Right cardiac atrium (tissue), 5 donors: Measurements from ENCODE around the gene ACE2. TPM values are rescaled to one million over a fixed set of nuclear protein-coding genes. Genes with fewer than 3 reads are reported as not detected.

ENCODE experiments used
- ATAC-seq, 2 donors: fragments of 200-7000 bp; cut with Tn5 transposase; one replicate each; pipeline versions ENCODE4 v1.8.0 to v1.9.1; 2020; ENCODE audit warnings: moderate library complexity in 2 of 2, mild to moderate bottlenecking in 1 of 2
- DNase-seq, 3 donors: peaks; one replicate each; pipeline ENCODE4 v3.0.0-alpha.2; 2020
- H3K27ac ChIP-seq: one replicate; pipeline ENCODE4 v1.5.1; 2013; ENCODE audit warnings: mild to moderate bottlenecking, low read length, control low read depth, moderate library complexity
- H3K27me3 ChIP-seq: one replicate; pipeline ENCODE4 v1.6.1; 2013; ENCODE audit not compliant: control insufficient read depth, insufficient read depth
- H3K4me1 ChIP-seq: one replicate; pipeline ENCODE4 v1.6.1; 2013; ENCODE audit warnings: low read length; ENCODE audit not compliant: control insufficient read depth, insufficient read depth
- H3K4me3 ChIP-seq: one replicate; pipeline ENCODE4 v1.5.1; 2013; ENCODE audit warnings: low read length, control low read depth
- H3K9me3 ChIP-seq: one replicate; pipeline ENCODE4 v1.6.1; 2013; ENCODE audit warnings: low read length; ENCODE audit not compliant: control insufficient read depth
- WGBS: extraction: QIAGEN DNeasy Blood & Tissue Kit; methylation state at CpG from one replicate; pipeline ENCODE4 v1.1.7; 2013; 5-methylcytosine and 5-hydroxymethylcytosine counted together
- intact Hi-C, 4 donors: fragments of 100-400 bp; cut with DNase I; formaldehyde crosslinking; loops; one replicate each; pipeline versions ENCODE4 v1.11.0 to v1.14.0; 2022 to 2023
- polyA plus RNA-seq: library from polyadenylated mRNA; stranded (reverse); fragments of 200-250 nt; gene quantifications from one replicate; pipeline ENCODE4 v1.2.3, GENCODE V29; 2013
- total RNA-seq, 4 donors: library from RNA; stranded (reverse); fragmentation: NEBNext Ultra II Directional; extraction: Animal tissue kit (Norgen Biotek cat#: 25700); gene quantifications; one replicate each; pipeline ENCODE4 v1.2.1, GENCODE V29; 2021
- donor health status: healthy with polysubstance abuse.
- donor health status: DM: no; HTN: yes; CAD: no.
- donor health status: DM: no; HTN: no; CAD: no.
- donor health status: DM: no; HTN: yes; CAD: no; lungs with severe emphysema.
- donor health status: DM: yes; HTN: yes; CAD: no.

ACE2 gene
- total and polyA plus RNA-seq, 5 donors, result 3.6 to 10.7 (median 5.4) TPM

- Histone ChIP-seq H3K27ac (no peak overlapping the region), H3K4me3 (no peak overlapping the region), H3K9me3 (no peaks in the 10 kb centered on the region), H3K27me3 (no peaks in the 10 kb centered on the region), H3K4me1 (no peaks in the 10 kb centered on the region)
- no peak for DNase-seq
- no peak for ATAC-seq
- intact Hi-C loops, result no loop called here
- WGBS, result 98% methylated on average over 3 of the region's 3 CpGs
Measured at GRCh38 chrX:15559227-15559626, 41.5 kb downstream of the ACE2 start.

- ATAC-seq, result no peak
- no peak overlapping the region for H3K4me3 ChIP-seq
- no peaks in the 10 kb centered on the region for H3K27me3 ChIP-seq
- intact Hi-C loops, result no loop called here
- H3K4me1 ChIP-seq, result no peaks in the 10 kb centered on the region
- H3K27ac ChIP-seq, result no peak overlapping the region
- WGBS, result 84% methylated on average over 8 of the region's 8 CpGs
- H3K9me3 ChIP-seq, result no peaks in the 10 kb centered on the region
- no peak for DNase-seq
Measured at GRCh38 chrX:15549189-15550012, 51.4 kb downstream of the ACE2 start.

- intact Hi-C loops, result no loop called here
- Histone ChIP-seq H3K4me3 (no peak overlapping the region), H3K9me3 (no peaks in the 10 kb centered on the region), H3K4me1 (no peaks in the 10 kb centered on the region), H3K27ac (no peak overlapping the region), H3K27me3 (no peaks in the 10 kb centered on the region)
- DNase-seq (no peak), ATAC-seq (no peak)
- 92% methylated on average over 2 of the region's 2 CpGs for WGBS
Measured at GRCh38 chrX:15547356-15547755, 53.4 kb downstream of the ACE2 start.

GRCh38 chrX:15546745-15547144 lies 54.0 kb downstream of the ACE2 start:
- intact Hi-C loops, result no loop called here
- no peaks in the 10 kb centered on the region for H3K4me1 ChIP-seq
- 82% methylated on average over 5 of the region's 5 CpGs for WGBS
- no peak for DNase-seq
- H3K9me3 ChIP-seq, result no peaks in the 10 kb centered on the region
- no peak for ATAC-seq
- H3K4me3 ChIP-seq, result no peak overlapping the region
- no peak overlapping the region for H3K27ac ChIP-seq
- no peaks in the 10 kb centered on the region for H3K27me3 ChIP-seq

- 90% methylated on average over 6 of the region's 6 CpGs for WGBS
- Histone ChIP-seq H3K27ac (no peak overlapping the region), H3K27me3 (no peaks in the 10 kb centered on the region), H3K4me1 (no peaks in the 10 kb centered on the region), H3K9me3 (no peaks in the 10 kb centered on the region), H3K4me3 (no peak overlapping the region)
- DNase-seq (no peak), ATAC-seq (no peak)
- intact Hi-C loops, result no loop called here
Measured at GRCh38 chrX:15530318-15530717, 70.4 kb downstream of the ACE2 start.

GRCh38 chrX:15529165-15529564 lies 71.6 kb downstream of the ACE2 start:
- H3K27me3 ChIP-seq, result no peaks in the 10 kb centered on the region
- H3K4me3 ChIP-seq, result no peak overlapping the region
- no peak for DNase-seq
- intact Hi-C loops, result no loop called here
- no peak overlapping the region for H3K27ac ChIP-seq
- ATAC-seq, result no peak
- no peaks in the 10 kb centered on the region for H3K4me1 ChIP-seq
- H3K9me3 ChIP-seq, result no peaks in the 10 kb centered on the region

GRCh38 chrX:15525664-15526416 lies 74.9 kb downstream of the ACE2 start:
- H3K27ac ChIP-seq, result no peak overlapping the region
- 71% methylated on average over 8 of the region's 8 CpGs for WGBS
- H3K4me1 ChIP-seq, result no peaks in the 10 kb centered on the region
- H3K27me3 ChIP-seq, result no peaks in the 10 kb centered on the region
- H3K4me3 ChIP-seq, result no peak overlapping the region
- intact Hi-C loops, result no loop called here
- ATAC-seq (no peak), DNase-seq (no peak)
- no peaks in the 10 kb centered on the region for H3K9me3 ChIP-seq

GRCh38 chrX:15524417-15524816 lies 76.3 kb downstream of the ACE2 start:
- ATAC-seq (peak; percentile 29 to 71), DNase-seq (no peak)
- no peak overlapping the region for H3K27ac ChIP-seq

GRCh38 chrX:15523088-15523487 lies 77.7 kb downstream of the ACE2 start:
- Histone ChIP-seq H3K27ac (no peak overlapping the region), H3K9me3 (no peaks in the 10 kb centered on the region), H3K4me3 (no peak overlapping the region), H3K4me1 (no peaks in the 10 kb centered on the region), H3K27me3 (no peaks in the 10 kb centered on the region)
- DNase-seq, result no peak
- ATAC-seq, result no peak
- intact Hi-C loops, result no loop called here

More at GRCh38 chrX:15524417-15524816, 76.3 kb downstream of the ACE2 start:
- no peaks in the 10 kb centered on the region for H3K9me3 ChIP-seq
- intact Hi-C loops, result no loop called here
- H3K4me3 ChIP-seq, result no peak overlapping the region
- H3K27me3 ChIP-seq, result no peaks in the 10 kb centered on the region
- H3K4me1 ChIP-seq, result no peaks in the 10 kb centered on the region

GRCh38 chrX:15522464-15522863 lies 78.3 kb downstream of the ACE2 start:
- H3K9me3 ChIP-seq, result no peaks in the 10 kb centered on the region
- no peaks in the 10 kb centered on the region for H3K27me3 ChIP-seq
- no peak overlapping the region for H3K27ac ChIP-seq
- 99% methylated on average over 3 of the region's 3 CpGs for WGBS
- intact Hi-C loops, result no loop called here
- ATAC-seq (no peak), DNase-seq (no peak)
- H3K4me1 ChIP-seq, result no peaks in the 10 kb centered on the region
- H3K4me3 ChIP-seq, result no peak overlapping the region

GRCh38 chrX:15515931-15516330 lies 84.8 kb downstream of the ACE2 start:
- WGBS, result 29% methylated on average over 6 of the region's 6 CpGs

More at GRCh38 chrX:15515931-15516330, 84.8 kb downstream of the ACE2 start:
- intact Hi-C loops, result no loop called here
- DNase-seq (peak in 1 of 3 donors; percentile 21), ATAC-seq (peak; percentile 60 to 83)
- Histone ChIP-seq H3K9me3 (no peaks in the 10 kb centered on the region), H3K27me3 (no peaks in the 10 kb centered on the region), H3K4me3 (no peak overlapping the region), H3K4me1 (no peaks in the 10 kb centered on the region), H3K27ac (no peak overlapping the region)
